Measurements from ENCODE around the gene CNTF. TPM values are rescaled to one million over a fixed set of nuclear protein-coding genes. Genes with fewer than 3 reads are reported as not detected.

CNTF gene
- polyA plus RNA-seq, 1 experiment: 0.15 TPM

- DNase-seq (ENCODE audit: low read depth): no peak
- Histone ChIP-seq H3K36me3 (ENCODE audit: control insufficient read depth, insufficient read depth, low read length) (no peaks in the 10 kb centered on the region), H3K27me3 (ENCODE audit: control insufficient read depth, insufficient read depth, low read length) (0 out of 2 replicates have a peak, but pooled peaks cover 4% of the 10 kb centered on the region), H3K4me3 (ENCODE audit: low read depth, low read length) (no peak overlapping the region)
- ChIA-PET CTCF (interaction anchor here (1.3 to 2.8 kb wide), 5 partner anchors 17 to 104 kb away, joined by 3 to 8 read pairs (median 6); no protein-coding TSS in a partner anchor), POLR2A (no interaction called here)
- TF ChIP-seq CTCF (IDR thresholded peaks at IDR 0.05; ENCODE audit: insufficient read depth, low read depth, low read length): no peak
Observed at GRCh38 chr11:58671983-58672633, 49.6 kb downstream of the CNTF start.

DNA sequence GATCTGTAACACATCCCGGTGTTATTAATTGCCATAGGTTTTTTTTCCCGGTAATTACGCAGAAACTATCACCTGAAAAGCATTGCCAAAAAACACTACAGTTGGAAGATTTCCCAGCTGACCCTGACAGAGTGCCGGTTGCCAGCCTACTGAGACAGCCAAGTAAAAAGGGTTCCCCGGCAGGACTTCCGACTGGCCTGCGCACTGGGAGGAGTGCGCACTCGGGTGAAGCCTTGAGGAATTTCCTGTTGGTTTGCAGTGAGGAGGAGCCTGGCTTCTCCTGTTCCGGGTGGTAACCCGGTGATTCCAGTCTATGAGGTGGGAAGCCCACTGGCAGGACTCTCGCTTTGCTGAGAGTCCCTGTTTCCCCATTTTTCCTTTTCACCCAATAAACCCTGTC, 52.1 kb downstream of the CNTF start:
- DNase-seq (ENCODE audit: low read depth): no peak
- no peak for TF ChIP-seq CTCF (IDR thresholded peaks at IDR 0.05; ENCODE audit: insufficient read depth, low read depth, low read length)
- POLR2A ChIA-PET: no interaction called here

More for the DNA sequence above, 52.1 kb downstream of the CNTF start:
- H3K4me3 ChIP-seq (ENCODE audit: low read depth, low read length): no peak overlapping the region
- CTCF ChIA-PET: interaction anchor here (0.6 to 5.6 kb wide), 10 partner anchors 12 to 446 kb away, joined by 3 to 29 read pairs (median 4); no protein-coding TSS in a partner anchor
- H3K27me3 ChIP-seq (ENCODE audit: control insufficient read depth, insufficient read depth, low read length): 0 out of 2 replicates have a peak, but pooled peaks cover 4% of the 10 kb centered on the region
- no peaks in the 10 kb centered on the region for H3K36me3 ChIP-seq (ENCODE audit: control insufficient read depth, insufficient read depth, low read length)

Other genes with a start within 250 kb of the CNTF start
- gene OR5B3, start 215.8 kb upstream of the CNTF start, polyA plus RNA-seq (2011; rRNA removed): not detected in 2 replicates
- gene OR5B2, start 194.5 kb upstream of the CNTF start, polyA plus RNA-seq (2011; rRNA removed): not detected in 2 replicates
- not detected in 2 replicates for gene OR5B12, start 180.4 kb upstream of the CNTF start, polyA plus RNA-seq (2011; rRNA removed)
- gene OR5B21, start 114.6 kb upstream of the CNTF start, polyA plus RNA-seq (2011; rRNA removed): not detected in 2 replicates
- gene LPXN, start 46.8 kb upstream of the CNTF start, polyA plus RNA-seq (2011; rRNA removed): 29.2 TPM in 2 replicates
- gene ZFP91, start 43.6 kb upstream of the CNTF start, polyA plus RNA-seq (2011; rRNA removed): 18.3 and 33.5 TPM in 2 replicates
- not detected in 2 replicates for gene GLYAT, start 109.3 kb downstream of the CNTF start, polyA plus RNA-seq (2011; rRNA removed)
- 0.59 and 1.1 TPM in 2 replicates for gene GLYATL2, start 222.0 kb downstream of the CNTF start, polyA plus RNA-seq (2011; rRNA removed)

All from BJ (cell line).